ENCODE results near the gene LATS2.

DNA sequence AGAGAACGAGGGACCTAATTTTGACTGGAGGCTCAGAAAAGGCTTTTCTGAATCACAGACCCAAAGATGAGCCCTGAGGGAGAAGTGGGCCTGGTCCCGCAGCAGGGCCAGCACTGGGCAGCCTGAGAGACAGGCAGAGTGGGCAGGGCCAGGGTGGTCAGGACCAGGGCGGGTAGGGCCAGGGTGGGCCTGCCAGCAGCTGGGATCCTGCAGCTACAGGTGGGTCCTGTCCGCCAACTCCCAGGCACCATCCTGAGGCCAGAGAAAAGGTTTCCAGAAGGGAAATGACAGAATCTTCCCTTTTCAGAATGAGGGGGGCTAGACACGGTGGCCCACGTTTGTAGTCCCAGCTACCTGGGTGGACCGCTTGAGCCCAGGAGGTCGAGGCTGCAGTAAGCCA is 23.7 kb downstream of the LATS2 start:
- TF ChIP-seq CTCF (IDR thresholded peaks at IDR 0.05), result no peak
- TF ChIP-seq POLR2A (IDR thresholded peaks at IDR 0.05), result no peak

Data from testis (tissue), 2 donors.